Measurements from ENCODE around the gene GLA.

- no peak for TF ChIP-seq POLR2A (IDR thresholded peaks at IDR 0.05)
- no peak for TF ChIP-seq CTCF (IDR thresholded peaks at IDR 0.05)
Observed at GRCh38 chrX:101395789-101396188, 11.9 kb downstream of the GLA start.

All from uterus (tissue), 2 donors.